ENCODE measurements around the gene NF1.
"Not testable (repeated sequence)": the region's sequence is repeated elsewhere in the genome, so short reads cannot be mapped to it uniquely, and the experiment has no call there.

NF1 gene

DNA sequence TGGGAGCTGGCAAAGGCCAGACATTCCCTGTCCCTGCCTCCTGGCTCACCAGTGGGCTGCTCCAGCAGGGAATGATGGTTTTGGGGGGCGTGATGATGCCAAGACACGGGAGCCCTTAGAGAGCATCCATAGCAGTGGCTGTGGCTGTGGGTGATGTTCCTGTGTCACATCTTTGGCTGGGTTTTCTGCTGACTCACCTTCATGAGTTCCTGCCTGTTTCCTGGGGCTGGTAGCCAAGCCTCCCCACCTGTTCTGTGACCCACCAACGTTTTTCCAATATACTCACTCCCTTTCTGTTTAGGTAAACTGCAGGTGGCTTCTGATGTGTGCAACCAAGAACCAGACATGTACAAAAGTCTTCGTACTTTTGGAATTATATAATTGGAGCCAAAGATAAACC is 16.5 kb upstream of the NF1 start:
- no peak for DNase-seq (ENCODE audit: low read depth)

DNA sequence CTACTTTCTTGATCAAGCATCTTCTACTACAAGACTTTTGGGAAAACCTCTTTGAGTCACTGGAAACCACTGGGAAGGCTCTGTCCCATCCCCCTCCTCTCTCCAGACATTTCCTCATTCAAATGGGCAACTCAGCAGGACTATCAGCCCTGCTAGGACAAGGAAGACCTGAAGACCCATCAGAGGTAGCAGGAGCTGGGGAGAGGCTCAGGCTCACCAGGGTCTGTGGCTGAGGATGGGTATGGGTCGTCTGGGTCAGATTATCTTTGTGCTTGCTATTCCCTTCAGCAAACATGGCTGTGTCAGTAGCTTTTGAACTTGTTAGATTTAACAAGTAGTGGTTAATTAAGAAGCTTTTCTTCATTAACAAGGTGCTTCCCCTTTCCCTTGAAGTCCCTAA is 15.0 kb upstream of the NF1 start:
- no peak for DNase-seq (ENCODE audit: low read depth)

DNA sequence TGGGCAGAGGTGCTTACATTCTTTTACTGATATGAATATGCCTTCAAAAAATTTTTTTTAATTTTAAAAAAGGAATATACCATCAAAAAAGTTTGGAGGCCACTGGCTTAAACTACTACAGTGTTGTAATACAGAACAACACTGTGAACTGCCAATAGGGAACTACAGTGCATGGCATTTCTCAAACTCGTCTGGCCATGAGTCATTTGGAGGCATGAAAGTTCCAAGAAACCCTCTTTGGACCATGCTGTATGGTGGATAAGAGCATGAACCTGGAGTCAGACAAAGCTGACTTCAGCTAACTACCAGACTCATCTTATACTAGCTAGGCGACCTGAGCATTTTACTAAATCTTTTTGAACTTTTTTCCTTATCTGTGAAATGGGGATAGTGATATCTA is 9.2 kb upstream of the NF1 start:
- DNase-seq (ENCODE audit: low read depth): no peak

DNA sequence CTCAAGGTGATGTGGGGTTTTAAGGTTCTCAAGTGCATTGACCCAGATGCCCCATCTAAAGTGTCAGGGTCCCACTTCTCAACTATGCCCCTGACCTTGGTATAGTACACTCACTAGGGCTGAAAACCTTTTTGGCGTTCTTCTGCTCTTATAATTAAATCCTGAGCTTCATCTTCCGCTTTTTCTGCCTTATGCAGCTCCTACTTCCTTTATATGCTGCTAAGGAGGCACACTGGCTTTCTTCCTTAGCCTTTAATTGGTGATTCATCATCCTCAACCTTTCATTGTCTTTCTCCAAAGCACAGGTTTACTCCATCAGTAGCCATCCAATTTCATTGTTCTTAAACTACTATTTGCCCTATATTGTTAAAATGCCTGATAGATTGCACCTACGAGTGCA is 5.3 kb upstream of the NF1 start:
- no peak for DNase-seq (ENCODE audit: low read depth)

DNA sequence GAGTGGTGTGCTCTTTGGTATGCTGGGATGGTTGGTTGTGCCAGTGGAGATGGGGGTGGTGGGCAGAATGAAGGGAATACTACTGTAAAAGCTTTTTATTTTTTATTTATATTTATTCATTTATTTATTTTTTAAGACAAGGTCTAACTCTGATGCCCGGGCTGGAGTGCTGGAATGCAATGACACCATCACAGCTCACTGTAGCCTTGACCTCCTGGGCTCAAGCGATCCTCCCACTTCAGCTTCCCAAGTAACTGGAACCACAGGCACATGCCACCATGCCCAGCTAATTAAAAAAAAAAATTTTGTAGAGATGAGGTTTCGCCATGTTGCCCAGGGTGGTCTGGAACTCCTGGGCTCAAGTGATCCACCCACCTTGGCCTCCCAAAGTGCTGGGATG is 4.1 kb upstream of the NF1 start:
- DNase-seq (ENCODE audit: low read depth): not testable (repeated sequence)

DNA sequence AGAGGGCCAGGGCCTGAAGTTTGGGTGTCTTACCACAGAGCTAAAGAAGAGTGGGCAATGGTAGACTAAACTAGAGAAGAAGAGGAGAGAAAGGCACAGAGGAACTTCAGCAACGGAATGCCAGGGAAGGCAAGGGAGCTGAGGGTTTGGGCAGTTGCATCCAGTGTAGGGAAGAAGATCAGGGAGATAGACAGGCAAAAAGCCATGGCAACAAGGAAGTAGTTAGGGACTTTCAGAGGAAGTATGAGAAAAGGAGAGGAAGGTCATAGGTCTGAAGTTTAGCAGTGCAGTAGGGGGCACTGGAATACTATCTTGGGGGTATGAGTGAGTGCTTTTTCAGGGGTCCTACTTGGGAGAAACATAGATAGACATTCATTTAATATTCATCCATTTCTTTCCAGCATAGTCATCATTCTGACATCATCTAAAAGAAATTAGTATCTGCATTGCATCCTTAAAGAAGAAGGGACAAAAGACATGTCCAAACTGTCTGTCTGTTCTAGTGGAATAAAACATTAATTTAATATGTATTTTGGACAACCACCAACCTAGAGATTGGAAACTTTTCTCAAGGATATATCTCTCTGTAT is 2.2 kb upstream of the NF1 start:
- no peak for DNase-seq (ENCODE audit: low read depth)

DNA sequence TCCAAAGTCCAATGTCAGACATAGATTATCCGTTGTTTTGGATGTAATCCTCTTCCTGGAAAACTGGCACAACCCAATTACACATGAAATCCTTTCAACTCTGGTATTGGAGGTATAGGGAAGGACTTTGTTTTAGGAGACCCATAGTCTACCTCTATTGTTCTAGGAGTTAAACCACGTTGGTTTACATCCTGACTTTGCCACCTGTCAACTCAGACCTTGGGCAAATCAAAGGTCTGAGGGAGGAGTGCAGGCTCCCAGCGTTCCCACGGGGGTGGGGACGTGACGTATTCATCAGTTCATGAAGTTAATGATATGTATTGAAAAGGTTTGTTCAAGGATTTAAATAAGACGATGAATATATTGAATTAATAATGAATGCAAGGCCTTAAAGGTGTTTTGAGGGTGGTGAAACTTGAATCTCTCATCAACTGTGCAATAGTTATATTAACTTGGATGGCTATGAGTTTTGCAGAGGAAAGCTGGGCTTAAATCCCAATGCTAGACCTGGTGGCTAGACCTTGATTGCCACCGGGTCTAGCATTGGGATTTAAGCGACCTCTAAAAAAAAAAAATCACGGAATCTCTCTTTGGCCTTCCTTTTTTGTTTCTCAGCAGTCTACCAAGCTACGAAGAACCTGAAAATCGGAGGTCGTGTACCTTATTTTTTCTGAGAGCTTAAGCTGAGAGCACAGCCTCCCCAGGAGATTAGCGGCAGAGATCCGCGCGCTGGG is 744 bp upstream of the NF1 start:
- no peak for DNase-seq (ENCODE audit: low read depth)

DNA sequence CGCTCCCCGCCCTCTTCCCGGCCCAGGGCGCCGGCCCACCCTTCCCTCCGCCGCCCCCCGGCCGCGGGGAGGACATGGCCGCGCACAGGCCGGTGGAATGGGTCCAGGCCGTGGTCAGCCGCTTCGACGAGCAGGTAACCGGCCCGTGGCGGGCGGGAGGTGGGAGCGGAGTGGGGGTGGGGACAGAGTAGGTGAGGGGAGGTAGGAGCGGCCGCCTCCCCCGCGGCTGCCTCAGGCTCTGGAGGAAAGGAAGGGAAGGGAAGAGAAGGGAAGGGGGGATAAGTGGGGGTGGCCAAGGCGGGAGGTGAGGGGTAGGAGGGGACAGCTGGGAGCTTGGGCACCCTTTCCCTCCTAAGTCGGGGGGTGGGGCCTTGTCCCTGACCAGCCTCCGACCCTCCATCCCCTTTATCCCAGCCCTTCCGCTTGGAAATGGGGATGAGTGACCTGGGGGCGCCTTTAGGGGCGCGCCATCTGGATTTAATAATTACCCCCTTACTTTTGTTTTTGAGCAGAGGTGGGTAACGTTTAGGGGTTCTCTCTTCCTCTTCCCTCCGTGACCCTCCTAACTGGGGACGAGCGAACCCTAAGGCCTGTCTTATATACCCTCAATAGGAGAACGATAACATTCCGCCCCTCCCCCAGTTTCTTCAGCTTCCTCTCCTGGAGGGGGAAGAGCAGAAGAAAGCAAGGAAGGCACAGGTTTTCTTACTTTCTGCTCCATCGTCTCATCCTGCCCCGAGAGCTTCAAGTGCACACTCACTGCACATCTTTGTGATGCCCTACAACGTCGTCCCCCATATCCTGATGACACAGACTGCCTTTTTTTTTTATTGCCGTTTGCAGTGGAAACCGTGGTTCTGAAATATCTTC is 694 bp downstream of the NF1 start:
- no peak for DNase-seq (ENCODE audit: low read depth)

DNA sequence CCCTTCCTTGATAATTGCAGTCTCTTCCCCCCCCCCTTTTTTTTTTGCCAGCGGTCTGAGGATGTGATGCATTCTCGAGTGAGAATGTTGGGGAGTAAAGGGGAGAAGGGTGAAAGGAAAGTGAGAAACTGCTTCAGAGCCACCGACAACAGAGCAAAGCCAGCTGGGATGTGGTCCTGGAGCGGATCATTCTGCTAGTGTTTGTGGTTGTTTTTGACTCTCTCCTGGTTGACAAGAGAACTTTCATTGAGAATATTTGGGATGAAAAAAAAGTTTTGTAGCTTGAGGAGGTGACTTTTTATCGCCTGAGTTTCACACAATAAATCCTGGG is 1.3 kb downstream of the NF1 start:
- no peak for DNase-seq (ENCODE audit: low read depth)

DNA sequence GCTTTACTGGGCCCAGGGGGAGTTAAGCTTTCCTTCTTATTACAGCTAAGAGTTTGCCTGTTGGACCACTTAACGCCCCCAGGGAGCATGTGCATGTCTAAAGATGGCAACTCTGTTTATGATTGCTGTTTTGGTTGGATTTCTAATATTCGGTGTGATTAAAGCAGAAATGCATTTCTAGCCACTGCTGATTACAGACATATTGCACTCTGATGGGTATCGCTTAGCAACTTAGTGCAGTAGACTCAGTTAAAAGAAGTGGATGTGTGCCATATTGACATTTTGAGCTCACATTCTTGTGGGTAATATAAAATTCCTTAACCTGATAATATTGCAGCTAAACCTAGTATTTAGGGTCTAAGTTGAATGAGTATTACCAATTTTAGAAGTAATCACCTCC is 4.2 kb downstream of the NF1 start:
- no peak for DNase-seq (ENCODE audit: low read depth)

DNA sequence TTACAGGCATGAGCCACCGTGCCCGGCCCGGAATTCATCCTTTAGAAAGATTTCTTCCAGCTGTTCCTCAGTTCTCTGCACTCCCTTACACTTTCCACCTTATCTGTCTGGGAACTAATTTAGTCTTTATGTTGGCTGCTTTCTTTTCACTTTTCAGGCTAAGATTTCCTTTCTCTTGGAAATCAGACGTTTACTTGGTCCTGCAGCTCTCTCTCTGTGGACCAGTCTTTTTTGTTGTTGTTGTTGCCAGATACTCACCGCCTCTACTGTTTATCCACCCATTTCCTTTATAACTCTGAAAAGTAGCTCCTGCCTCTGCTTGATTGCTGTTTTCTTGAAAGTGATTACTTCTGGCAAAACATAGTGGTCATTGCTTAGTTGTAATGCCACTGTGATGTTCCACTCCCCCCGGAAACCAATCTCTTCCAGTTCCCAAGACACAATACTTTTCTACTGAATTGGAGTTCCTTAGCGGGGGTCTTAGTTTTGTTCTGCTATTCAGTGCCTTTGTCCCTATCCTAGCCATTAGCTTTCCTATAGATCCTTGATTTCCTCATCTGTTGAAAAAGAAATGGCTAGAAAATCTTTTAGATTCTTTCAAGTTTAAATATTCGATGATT is 6.2 kb downstream of the NF1 start:
- DNase-seq (ENCODE audit: low read depth): no peak

DNA sequence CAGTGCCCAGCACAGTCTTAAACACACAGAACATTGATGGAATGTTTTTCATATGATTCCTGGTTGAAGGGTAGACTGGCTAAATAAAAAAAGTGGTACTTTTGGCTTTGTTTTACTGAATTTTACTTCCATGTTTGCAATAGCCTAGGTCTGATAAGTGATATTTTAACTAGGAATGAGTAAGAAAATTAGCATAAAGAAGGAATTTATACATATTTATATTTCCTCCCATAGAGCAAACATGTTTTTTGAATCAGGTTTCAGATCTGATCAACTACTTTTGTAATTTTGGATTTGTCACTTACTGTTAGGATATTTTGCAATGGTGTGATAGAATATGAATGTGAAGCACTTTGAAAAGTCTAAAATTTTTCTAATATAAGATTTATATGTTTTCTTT is 7.2 kb downstream of the NF1 start:
- no peak for DNase-seq (ENCODE audit: low read depth)

DNA sequence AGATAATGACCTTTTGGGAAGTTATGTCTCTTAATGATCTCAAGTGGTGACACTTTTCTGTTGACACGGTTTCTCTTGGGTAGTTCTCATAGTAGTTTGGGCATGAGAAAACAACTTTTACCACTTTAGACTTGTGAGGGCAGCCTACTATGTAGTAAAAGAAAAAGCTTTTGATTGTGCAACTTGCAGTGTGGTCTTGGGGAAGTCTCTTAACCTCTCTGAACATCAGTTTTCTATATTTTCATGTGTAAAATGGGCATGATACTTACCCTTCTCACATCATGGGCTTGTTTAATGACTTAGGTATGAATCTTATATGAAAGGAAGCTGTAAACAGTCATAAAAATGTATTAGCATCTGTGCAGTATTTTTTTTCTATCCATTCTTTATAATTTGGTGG is 11.2 kb downstream of the NF1 start:
- DNase-seq (ENCODE audit: low read depth): no peak

DNA sequence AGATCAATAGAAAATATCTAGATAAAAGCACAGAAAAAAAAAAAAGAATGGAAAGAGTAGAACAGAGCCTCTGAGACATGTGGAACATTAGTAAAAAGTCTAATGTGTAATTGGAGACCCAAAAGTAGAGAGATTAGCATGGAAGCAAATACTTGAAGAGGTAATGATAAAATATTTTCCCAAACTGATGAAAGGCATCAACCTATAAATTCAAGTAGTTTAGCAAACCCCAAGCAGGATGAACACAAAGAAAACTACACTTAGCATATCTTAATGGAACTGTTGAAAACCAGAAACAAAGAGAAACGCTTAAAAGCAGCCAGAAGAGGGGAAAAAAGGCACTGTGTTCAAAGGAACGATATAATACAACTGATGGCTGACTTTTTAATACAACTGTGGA is 16.4 kb downstream of the NF1 start:
- DNase-seq (ENCODE audit: low read depth): no peak

DNA sequence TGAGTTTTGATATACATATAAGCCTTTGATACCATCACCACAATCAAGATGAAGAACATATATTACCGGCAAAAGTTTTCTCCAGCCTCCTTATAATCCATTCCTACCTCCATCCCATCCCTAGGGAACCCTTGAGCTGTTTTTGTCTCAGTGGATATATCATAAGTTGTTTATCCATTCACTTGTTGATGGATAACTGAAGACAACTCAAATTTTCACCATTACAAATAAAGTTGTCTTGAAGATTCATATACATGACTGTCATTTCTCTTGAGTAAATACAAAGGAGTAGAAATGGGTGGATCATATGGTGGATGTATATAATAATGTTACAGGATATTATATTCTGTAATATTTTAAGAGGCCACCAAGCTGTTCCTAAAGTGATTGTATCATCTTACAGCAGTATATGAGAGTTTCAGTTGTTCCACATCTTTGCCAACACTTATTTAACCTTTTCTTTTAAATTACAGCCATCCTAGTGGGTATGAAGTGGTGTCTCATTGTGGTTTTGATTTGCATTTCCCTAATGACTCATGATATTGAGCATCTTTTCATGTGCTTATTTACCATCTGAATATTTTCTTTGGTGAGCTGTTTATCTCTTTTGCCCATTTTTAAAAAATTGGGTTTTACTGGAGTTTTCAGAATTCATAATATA is 17.4 kb downstream of the NF1 start:
- no peak for DNase-seq (ENCODE audit: low read depth)

DNA sequence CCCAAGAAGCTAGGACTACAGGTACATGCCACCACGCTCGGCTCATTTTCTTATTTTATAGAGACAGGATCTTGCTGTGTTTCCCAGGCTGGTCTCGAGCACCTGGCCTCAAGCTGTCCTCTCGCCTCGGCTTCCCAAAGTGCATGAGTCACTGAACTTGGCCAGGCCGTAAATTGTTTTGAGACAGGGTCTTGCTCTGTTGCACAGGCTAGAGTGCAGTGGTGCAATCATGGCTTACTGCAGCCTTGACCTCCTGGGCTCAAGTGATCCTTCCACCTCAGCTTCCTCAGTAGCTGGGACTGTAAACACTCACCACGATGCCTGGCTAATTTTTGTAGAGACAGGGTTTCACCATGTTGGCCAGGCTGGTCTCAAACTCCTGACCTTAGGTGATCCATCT is 18.6 kb downstream of the NF1 start:
- not testable (repeated sequence) for DNase-seq (ENCODE audit: low read depth)

DNA sequence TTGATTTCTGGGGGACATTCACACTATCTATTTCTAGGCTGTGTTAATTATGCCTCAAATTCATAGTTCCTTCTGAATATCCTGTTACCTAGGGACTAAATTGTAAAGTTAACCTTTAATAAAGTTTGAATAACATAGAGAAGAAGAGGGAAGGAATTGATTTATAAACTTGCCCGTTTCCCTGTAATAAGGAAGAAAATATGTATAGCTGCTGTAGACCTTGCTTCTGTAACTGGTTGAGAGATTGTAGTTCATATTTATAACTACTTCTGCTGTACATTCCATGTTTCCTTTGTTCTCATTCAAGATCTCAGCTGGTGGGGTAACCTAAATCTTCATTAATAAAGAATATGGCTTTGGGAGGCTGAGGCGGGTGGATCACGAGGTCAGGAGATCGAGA is 19.2 kb downstream of the NF1 start:
- DNase-seq (ENCODE audit: low read depth): no peak

DNA sequence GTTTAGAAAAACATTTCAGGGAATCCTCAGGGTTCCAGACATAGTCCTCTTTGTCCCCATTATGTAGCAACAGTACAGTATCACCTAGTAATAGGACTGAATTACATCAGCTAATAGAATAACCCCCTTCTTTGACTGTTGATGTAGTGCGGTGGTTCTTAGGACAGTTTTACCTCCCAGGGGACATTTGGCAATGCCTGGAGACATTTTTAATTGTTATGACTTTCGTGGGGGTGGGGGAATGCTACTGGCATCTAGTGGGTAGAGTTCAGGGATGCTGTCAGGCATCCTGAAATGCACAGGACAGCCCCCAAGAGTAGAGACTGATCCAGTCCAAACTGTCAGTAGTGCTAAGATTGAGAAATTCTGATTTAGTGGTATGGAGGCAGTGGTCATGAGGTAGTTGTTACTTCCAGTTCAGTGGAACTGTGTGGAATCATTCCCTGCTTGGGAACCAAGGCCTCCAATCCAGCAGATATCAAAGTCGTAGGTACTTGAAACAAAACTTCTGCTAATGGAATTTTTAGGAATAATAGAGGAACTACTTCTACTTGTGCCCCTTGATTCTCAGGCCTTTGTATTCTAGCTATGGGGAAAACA is 20.3 kb downstream of the NF1 start:
- DNase-seq (ENCODE audit: low read depth): no peak

DNA sequence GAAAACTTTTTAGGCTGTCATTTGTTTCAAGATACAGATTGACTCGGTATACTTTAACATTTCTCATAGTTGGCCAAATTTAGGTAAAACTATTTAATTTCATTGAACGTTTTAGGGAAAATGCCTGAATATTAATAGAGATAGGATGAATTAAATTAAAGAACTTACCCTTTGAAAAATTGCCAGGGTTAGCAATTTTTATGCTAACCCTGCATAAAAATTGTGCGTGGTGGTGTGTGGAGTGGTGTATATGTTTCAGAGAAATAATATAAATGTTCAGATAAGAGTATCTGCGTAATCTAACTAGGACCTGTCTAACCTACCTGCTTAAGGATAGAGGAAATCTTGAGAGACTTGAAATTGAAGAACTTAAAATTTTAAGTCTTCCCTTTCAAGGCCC is 21.4 kb downstream of the NF1 start:
- no peak for DNase-seq (ENCODE audit: low read depth)

DNA sequence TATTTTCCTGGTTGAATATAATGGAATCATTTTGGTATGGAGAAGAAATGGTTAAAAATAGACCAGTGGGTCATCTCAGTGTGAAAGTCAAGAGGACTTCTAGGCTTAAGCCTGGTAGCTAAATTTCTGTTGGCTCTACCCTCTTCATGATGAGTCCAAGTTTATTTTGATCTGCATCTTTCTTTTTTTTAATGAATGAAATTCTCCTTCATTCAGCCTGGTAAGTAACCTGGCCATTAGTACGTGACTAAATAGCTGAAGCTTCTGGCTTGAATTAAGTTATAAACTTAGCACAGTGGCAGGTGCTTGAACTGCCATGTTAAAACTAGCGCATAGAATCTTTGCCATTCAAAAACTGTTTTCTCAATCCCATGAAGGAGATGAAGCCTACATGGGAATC is 28.0 kb downstream of the NF1 start:
- DNase-seq (ENCODE audit: low read depth): no peak

DNA sequence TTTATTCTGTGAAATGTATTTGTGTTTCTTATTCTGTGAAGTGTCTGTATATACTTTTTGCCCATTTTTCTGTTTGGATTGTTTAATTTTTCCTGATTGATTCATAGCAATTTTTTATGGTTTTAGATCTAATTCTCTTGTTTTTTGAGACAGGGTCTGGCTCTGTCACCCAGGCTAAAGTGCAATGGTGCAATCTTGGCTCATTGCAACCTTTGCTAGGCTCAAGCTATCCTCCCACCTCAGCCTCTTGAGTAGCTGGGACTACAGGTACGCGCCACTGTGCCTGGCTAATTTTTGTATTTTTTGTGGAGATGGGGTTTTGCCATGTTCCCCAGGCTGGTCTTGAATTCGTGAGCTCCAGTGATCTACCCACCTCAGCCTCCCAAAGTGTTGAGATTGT is 31.5 kb downstream of the NF1 start:
- DNase-seq (ENCODE audit: low read depth): no peak

DNA sequence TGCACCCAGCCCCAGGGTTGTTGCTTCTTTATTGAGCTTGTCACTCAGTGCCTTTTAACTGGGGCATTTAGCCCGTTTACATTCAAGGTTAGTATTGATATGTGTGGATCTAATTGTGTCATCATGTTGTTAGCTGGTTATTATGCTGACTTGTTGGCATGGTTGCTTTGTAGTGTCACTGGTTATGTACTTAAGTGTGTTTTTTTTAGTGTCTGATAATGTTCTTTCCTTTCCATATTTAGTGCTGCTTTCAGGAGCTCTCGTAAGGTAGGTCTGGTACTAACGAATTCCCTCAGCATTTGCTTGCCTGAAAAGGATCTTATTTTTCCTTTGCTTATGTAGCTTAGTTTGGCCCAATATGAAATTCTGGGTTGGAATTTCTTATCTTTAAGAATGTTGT is 33.5 kb downstream of the NF1 start:
- no peak for DNase-seq (ENCODE audit: low read depth)
